Measurements from ENCODE around the gene KCNC4.

Gene KCNC4

GRCh38 chr1:110240476-110241210 lies 30.5 kb downstream of the KCNC4 start:
- Histone ChIP-seq H3K4me2 (ENCODE audit: low read length) (no peak overlapping the region), H3K9ac (no peak overlapping the region), H3K9me3 (ENCODE audit: control insufficient read depth, low read length) (no peaks in the 10 kb centered on the region), H3K36me3 (ENCODE audit: control insufficient read depth, insufficient read depth, low read length) (no peaks in the 10 kb centered on the region), H3K4me1 (no peaks in the 10 kb centered on the region), H2AFZ (no peak overlapping the region), H3K79me2 (no peaks in the 10 kb centered on the region), H3K4me3 (ENCODE audit: low read depth, low read length) (no peak overlapping the region), H3K27ac (no peak overlapping the region), H3K27me3 (ENCODE audit: control insufficient read depth, insufficient read depth, low read length) (no peaks in the 10 kb centered on the region)
- TF ChIP-seq CTCF (IDR thresholded peaks at IDR 0.05) = no peak

DNA sequence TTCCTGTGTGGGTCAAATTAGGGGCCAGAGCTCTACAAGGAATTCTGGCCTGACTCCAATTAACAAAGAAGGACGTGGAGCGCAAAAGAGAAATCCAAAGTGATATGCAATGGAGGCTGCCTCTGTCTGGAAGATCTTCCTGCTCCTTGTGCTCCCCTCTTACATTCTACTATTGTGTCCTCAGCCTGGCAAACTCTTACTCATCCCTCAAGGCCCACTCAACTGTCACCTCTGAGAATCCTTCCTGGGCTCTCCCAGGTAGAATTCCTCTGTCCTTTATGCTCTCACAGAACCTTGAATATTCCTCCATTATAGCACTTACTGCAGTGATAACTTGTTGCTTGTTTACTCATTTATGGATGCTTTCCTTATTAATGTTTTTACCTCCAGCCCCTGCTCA lies 31.4 kb downstream of the KCNC4 start:
- Histone ChIP-seq H3K9ac (no peak overlapping the region), H3K27me3 (ENCODE audit: control insufficient read depth, insufficient read depth, low read length) (no peaks in the 10 kb centered on the region), H2AFZ (no peak overlapping the region), H3K9me3 (ENCODE audit: control insufficient read depth, low read length) (no peaks in the 10 kb centered on the region), H3K4me2 (ENCODE audit: low read length) (no peak overlapping the region), H3K27ac (no peak overlapping the region), H3K4me1 (no peaks in the 10 kb centered on the region), H3K79me2 (no peaks in the 10 kb centered on the region), H3K36me3 (ENCODE audit: control insufficient read depth, insufficient read depth, low read length) (no peaks in the 10 kb centered on the region), H3K4me3 (ENCODE audit: low read depth, low read length) (no peak overlapping the region)
- no peak for TF ChIP-seq CTCF (IDR thresholded peaks at IDR 0.05)

GRCh38 chr1:110242062-110242461 lies 31.9 kb downstream of the KCNC4 start:
- H3K36me3 ChIP-seq (ENCODE audit: control insufficient read depth, insufficient read depth, low read length) = no peaks in the 10 kb centered on the region
- H3K4me2 ChIP-seq (ENCODE audit: low read length) = no peak overlapping the region
- TF ChIP-seq CTCF (IDR thresholded peaks at IDR 0.05) = no peak
- no peak overlapping the region for H3K27ac ChIP-seq
- H3K9me3 ChIP-seq (ENCODE audit: control insufficient read depth, low read length) = no peaks in the 10 kb centered on the region
- no peak overlapping the region for H2AFZ ChIP-seq
- no peak overlapping the region for H3K9ac ChIP-seq
- H3K4me1 ChIP-seq = no peaks in the 10 kb centered on the region
- H3K79me2 ChIP-seq = no peaks in the 10 kb centered on the region
- no peak overlapping the region for H3K4me3 ChIP-seq (ENCODE audit: low read depth, low read length)
- no peaks in the 10 kb centered on the region for H3K27me3 ChIP-seq (ENCODE audit: control insufficient read depth, insufficient read depth, low read length)

GRCh38 chr1:110242731-110243130 lies 32.6 kb downstream of the KCNC4 start:
- Histone ChIP-seq H3K27me3 (ENCODE audit: control insufficient read depth, insufficient read depth, low read length) (no peaks in the 10 kb centered on the region), H3K4me2 (ENCODE audit: low read length) (no peak overlapping the region), H3K79me2 (no peaks in the 10 kb centered on the region), H3K27ac (no peak overlapping the region), H3K4me3 (ENCODE audit: low read depth, low read length) (no peak overlapping the region), H3K9me3 (ENCODE audit: control insufficient read depth, low read length) (no peaks in the 10 kb centered on the region), H3K4me1 (no peaks in the 10 kb centered on the region), H3K9ac (no peak overlapping the region), H2AFZ (no peak overlapping the region), H3K36me3 (ENCODE audit: control insufficient read depth, insufficient read depth, low read length) (no peaks in the 10 kb centered on the region)
- TF ChIP-seq CTCF (IDR thresholded peaks at IDR 0.05) = no peak

GRCh38 chr1:110243146-110243545 lies 33.0 kb downstream of the KCNC4 start:
- Histone ChIP-seq H3K27ac (no peak overlapping the region), H3K9me3 (ENCODE audit: control insufficient read depth, low read length) (no peaks in the 10 kb centered on the region), H2AFZ (no peak overlapping the region), H3K36me3 (ENCODE audit: control insufficient read depth, insufficient read depth, low read length) (no peaks in the 10 kb centered on the region), H3K4me3 (ENCODE audit: low read depth, low read length) (no peak overlapping the region), H3K4me2 (ENCODE audit: low read length) (no peak overlapping the region), H3K9ac (no peak overlapping the region), H3K27me3 (ENCODE audit: control insufficient read depth, insufficient read depth, low read length) (no peaks in the 10 kb centered on the region), H3K4me1 (no peaks in the 10 kb centered on the region), H3K79me2 (no peaks in the 10 kb centered on the region)
- no peak for TF ChIP-seq CTCF (IDR thresholded peaks at IDR 0.05)
